Tibial artery (tissue), 4 donors: ENCODE measurements around the gene PRICKLE3.

Experiments used
- DNase-seq, 2 donors: peaks; one replicate each; pipeline ENCODE4 v3.0.0-alpha.2; 2019
- H3K27ac ChIP-seq, 2 donors: fragments of 200-600 bp; sonication (generic) in 1 of 2; 1 replicate in 1 of 2; 2 replicates in 1 of 2; pipeline ENCODE4 v1.5.1; 2018 to 2019; ENCODE audit warnings: mild to moderate bottlenecking in 1 of 2
- H3K27me3 ChIP-seq, 2 donors: fragments of 200-600 bp; sonication (generic) in 1 of 2; one replicate each; pipeline versions ENCODE4 v1.5.1 to v1.6.0; 2016 to 2019
- H3K36me3 ChIP-seq, 3 donors: fragments of 200-600 bp; sonication (generic) in 2 of 3; one replicate each; pipeline ENCODE4 v1.5.1; 2016 to 2019; ENCODE audit warnings: mild to moderate bottlenecking in 2 of 3
- H3K4me1 ChIP-seq, 4 donors: fragments of 200-600 bp; sonication (generic) in 2 of 4; 1 replicate in 3 of 4; 2 replicates in 1 of 4; pipeline ENCODE4 v1.5.1; 2016 to 2019
- H3K4me3 ChIP-seq, 2 donors: fragments of 200-600 bp; sonication (generic) in 1 of 2; 1 replicate in 1 of 2; 2 replicates in 1 of 2; pipeline ENCODE4 v1.5.1; 2018 to 2019; ENCODE audit warnings: mild to moderate bottlenecking in 2 of 2
- H3K9me3 ChIP-seq, 3 donors: fragments of 200-600 bp; sonication (generic) in 1 of 3; one replicate each; pipeline ENCODE4 v1.5.1; 2016 to 2019
- intact Hi-C: fragments of 100-400 bp; cut with DNase I; formaldehyde crosslinking; loops from one replicate; pipeline ENCODE4 v1.15.0; 2023; ENCODE audit warnings: low total_unique reads
- TF ChIP-seq, protein P1 (sequence below), 2 experiments: fragments of 200-600 bp in 1 of 2; fragments of 450-650 bp in 1 of 2; IDR thresholded peaks; one replicate each; pipeline ENCODE4 v1.5.1; 2017 to 2019; ENCODE audit warnings: antibody characterized with exemption in 2 of 2, mild to moderate bottlenecking in 1 of 2, moderate library complexity in 1 of 2

PRICKLE3 gene

GRCh38 chrX:49230500-49231232 is 44.5 kb upstream of the PRICKLE3 start:
- Histone ChIP-seq H3K27me3 (no peaks in the 10 kb centered on the region), H3K27ac (peak overlapping the region in 1 of 2 donors; percentile 29), H3K4me3 (peak overlapping the region; percentile 36 to 42), H3K4me1 (peaks cover 0 to 8% (median 0%) of the 10 kb centered on the region in 4 donors), H3K9me3 (no peaks in the 10 kb centered on the region), H3K36me3 (no peaks in the 10 kb centered on the region)
- intact Hi-C loops, result no loop called here
- TF ChIP-seq, protein P1, sequence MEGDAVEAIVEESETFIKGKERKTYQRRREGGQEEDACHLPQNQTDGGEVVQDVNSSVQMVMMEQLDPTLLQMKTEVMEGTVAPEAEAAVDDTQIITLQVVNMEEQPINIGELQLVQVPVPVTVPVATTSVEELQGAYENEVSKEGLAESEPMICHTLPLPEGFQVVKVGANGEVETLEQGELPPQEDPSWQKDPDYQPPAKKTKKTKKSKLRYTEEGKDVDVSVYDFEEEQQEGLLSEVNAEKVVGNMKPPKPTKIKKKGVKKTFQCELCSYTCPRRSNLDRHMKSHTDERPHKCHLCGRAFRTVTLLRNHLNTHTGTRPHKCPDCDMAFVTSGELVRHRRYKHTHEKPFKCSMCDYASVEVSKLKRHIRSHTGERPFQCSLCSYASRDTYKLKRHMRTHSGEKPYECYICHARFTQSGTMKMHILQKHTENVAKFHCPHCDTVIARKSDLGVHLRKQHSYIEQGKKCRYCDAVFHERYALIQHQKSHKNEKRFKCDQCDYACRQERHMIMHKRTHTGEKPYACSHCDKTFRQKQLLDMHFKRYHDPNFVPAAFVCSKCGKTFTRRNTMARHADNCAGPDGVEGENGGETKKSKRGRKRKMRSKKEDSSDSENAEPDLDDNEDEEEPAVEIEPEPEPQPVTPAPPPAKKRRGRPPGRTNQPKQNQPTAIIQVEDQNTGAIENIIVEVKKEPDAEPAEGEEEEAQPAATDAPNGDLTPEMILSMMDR (IDR thresholded peaks at IDR 0.05), result no peak
- DNase-seq, result peak; percentile 54 to 68

DNA sequence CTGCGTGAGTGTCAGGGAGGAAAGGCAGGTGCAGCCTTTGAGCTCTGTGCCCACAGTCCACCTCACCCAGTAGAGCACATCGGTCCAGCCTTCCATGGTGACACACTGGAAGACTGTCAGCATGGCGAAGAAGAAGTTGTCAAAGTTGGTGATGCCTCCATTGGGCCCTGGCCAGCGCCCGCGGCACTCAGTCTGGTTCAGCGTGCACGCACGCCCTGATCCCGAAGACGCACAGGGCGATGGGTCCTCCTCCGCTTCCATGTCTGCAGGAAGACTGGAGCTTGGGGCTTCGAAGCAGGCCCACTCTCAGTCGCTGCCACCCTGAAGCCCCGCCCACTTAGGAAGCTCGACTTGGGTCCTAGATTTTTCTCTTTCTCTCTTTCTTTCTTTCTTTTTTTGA is 42.0 kb upstream of the PRICKLE3 start:
- TF ChIP-seq, protein P1 (IDR thresholded peaks at IDR 0.05), result no peak
- DNase-seq, result no peak
- no peaks in the 10 kb centered on the region for H3K4me1 ChIP-seq
- no peaks in the 10 kb centered on the region for H3K36me3 ChIP-seq
- no peak overlapping the region for H3K4me3 ChIP-seq
- no peak overlapping the region for H3K27ac ChIP-seq
- no peaks in the 10 kb centered on the region for H3K9me3 ChIP-seq
- H3K27me3 ChIP-seq, result no peaks in the 10 kb centered on the region
- intact Hi-C loops, result no loop called here

GRCh38 chrX:49227726-49228125 is 41.6 kb upstream of the PRICKLE3 start:
- H3K9me3 ChIP-seq, result no peaks in the 10 kb centered on the region
- H3K36me3 ChIP-seq, result no peaks in the 10 kb centered on the region
- no peak for DNase-seq
- no peak overlapping the region for H3K4me3 ChIP-seq
- no peak overlapping the region for H3K27ac ChIP-seq
- H3K27me3 ChIP-seq, result no peaks in the 10 kb centered on the region
- no peaks in the 10 kb centered on the region for H3K4me1 ChIP-seq
- intact Hi-C loops, result no loop called here
- TF ChIP-seq, protein P1 (IDR thresholded peaks at IDR 0.05), result no peak

GRCh38 chrX:49226946-49227345 is 40.8 kb upstream of the PRICKLE3 start:
- Histone ChIP-seq H3K36me3 (no peaks in the 10 kb centered on the region), H3K4me3 (no peak overlapping the region), H3K27ac (no peak overlapping the region), H3K4me1 (no peaks in the 10 kb centered on the region), H3K9me3 (no peaks in the 10 kb centered on the region), H3K27me3 (no peaks in the 10 kb centered on the region)
- DNase-seq, result no peak
- intact Hi-C loops, result no loop called here
- TF ChIP-seq, protein P1 (IDR thresholded peaks at IDR 0.05), result no peak

GRCh38 chrX:49225858-49226257 is 39.7 kb upstream of the PRICKLE3 start:
- intact Hi-C loops, result no loop called here
- TF ChIP-seq, protein P1 (IDR thresholded peaks at IDR 0.05), result no peak

More at GRCh38 chrX:49225858-49226257, 39.7 kb upstream of the PRICKLE3 start:
- Histone ChIP-seq H3K9me3 (no peaks in the 10 kb centered on the region), H3K4me1 (no peaks in the 10 kb centered on the region), H3K4me3 (no peak overlapping the region), H3K36me3 (no peaks in the 10 kb centered on the region), H3K27ac (no peak overlapping the region), H3K27me3 (no peaks in the 10 kb centered on the region)
- DNase-seq, result no peak
